Measurements from ENCODE around the gene PPARG.

PPARG gene

GRCh38 chr3:12356996-12357395 lies 68.1 kb downstream of the PPARG start:
- no peak for DNase-seq (ENCODE audit: insufficient read length, low spot score)
- TF ChIP-seq CTCF (IDR thresholded peaks at IDR 0.05; ENCODE audit: insufficient read depth, missing control alignments) = no peak
- FAIRE-seq = no peak

GRCh38 chr3:12357456-12357855 lies 68.6 kb downstream of the PPARG start:
- FAIRE-seq (no peak), DNase-seq (ENCODE audit: insufficient read length, low spot score) (no peak)
- TF ChIP-seq CTCF (IDR thresholded peaks at IDR 0.05; ENCODE audit: insufficient read depth, missing control alignments) = no peak

- DNase-seq (ENCODE audit: insufficient read length, low spot score) (no peak), FAIRE-seq (no peak)
- TF ChIP-seq CTCF (IDR thresholded peaks at IDR 0.05; ENCODE audit: insufficient read depth, missing control alignments) = no peak
These were observed 74.7 kb downstream of the PPARG start for GRCh38 chr3:12363397-12364195.

GRCh38 chr3:12367346-12367745 lies 78.5 kb downstream of the PPARG start:
- FAIRE-seq (no peak), DNase-seq (ENCODE audit: insufficient read length, low spot score) (no peak)
- no peak for TF ChIP-seq CTCF (IDR thresholded peaks at IDR 0.05; ENCODE audit: insufficient read depth, missing control alignments)

GRCh38 chr3:12369029-12369428 lies 80.2 kb downstream of the PPARG start:
- FAIRE-seq = no peak
- TF ChIP-seq CTCF (IDR thresholded peaks at IDR 0.05; ENCODE audit: insufficient read depth, missing control alignments) = no peak

GRCh38 chr3:12369598-12369997 lies 80.7 kb downstream of the PPARG start:
- no peak for TF ChIP-seq CTCF (IDR thresholded peaks at IDR 0.05; ENCODE audit: insufficient read depth, missing control alignments)
- DNase-seq (ENCODE audit: insufficient read length, low spot score) = no peak

More at GRCh38 chr3:12369029-12369428, 80.2 kb downstream of the PPARG start:
- no peak for DNase-seq (ENCODE audit: insufficient read length, low spot score)

GRCh38 chr3:12370758-12371157 lies 81.9 kb downstream of the PPARG start:
- no peak for FAIRE-seq
- TF ChIP-seq CTCF (IDR thresholded peaks at IDR 0.05; ENCODE audit: insufficient read depth, missing control alignments) = no peak
- DNase-seq (ENCODE audit: insufficient read length, low spot score) = no peak

More at GRCh38 chr3:12369598-12369997, 80.7 kb downstream of the PPARG start:
- FAIRE-seq = no peak

Measured in D721Med (cell line).